HL-60 (cell line): ENCODE data around the gene CSNK2A2.

Experiments
- POLR2AphosphoS5 ChIP-seq: IDR thresholded peaks from 2 replicates; pipeline ENCODE4 v1.6.1; 2012; ENCODE audit warnings: low read depth
- TF ChIP-seq, protein P1 (sequence below): IDR thresholded peaks from one replicate; pipeline ENCODE4 v1.5.1; 2011; ENCODE audit warnings: low read length, control low read depth, inconsistent platforms; ENCODE audit not compliant: insufficient read depth

DNA sequence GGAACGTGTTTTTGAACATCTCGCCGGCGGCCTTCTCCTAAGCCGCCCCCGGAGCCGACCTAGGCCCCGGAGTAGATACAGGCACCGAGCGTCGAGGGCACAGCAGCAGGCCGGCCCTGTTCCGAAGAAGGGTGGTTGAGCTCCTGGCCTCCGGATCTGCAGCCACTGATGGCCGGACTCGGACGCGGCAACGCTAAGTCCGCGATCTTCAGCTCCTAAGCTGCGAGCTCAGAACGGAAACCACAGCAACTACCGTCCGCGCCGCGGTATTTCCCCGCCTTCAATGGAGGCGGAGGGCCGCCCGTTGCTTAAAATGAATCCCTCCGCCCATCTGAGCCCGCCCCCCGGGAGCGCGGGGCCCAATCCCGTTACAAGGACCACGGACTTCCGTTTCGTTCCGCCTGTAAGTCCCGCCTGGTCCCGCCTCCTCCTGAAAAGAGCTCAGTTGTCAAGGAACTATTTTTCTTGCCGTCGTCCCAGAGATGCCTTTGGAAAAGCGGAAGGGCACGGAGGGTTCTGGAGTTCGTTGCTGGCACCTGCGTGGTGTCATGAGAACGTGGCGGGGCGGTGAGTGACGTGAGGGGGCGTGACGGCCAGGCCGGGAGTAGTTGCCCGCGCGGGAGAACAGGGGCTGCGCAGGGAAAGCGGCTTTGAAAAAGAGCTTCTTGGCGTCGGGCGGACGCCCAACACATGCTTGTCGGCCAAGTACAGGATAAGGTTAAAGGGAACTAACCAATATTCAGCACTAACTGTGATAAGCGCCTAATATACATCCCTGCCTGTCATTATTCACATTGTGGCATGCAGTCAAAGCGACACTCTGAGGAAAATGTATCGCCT lies 68.6 kb downstream of the CSNK2A2 start, which contains the start of gene CFAP20:
- TF ChIP-seq, protein P1, sequence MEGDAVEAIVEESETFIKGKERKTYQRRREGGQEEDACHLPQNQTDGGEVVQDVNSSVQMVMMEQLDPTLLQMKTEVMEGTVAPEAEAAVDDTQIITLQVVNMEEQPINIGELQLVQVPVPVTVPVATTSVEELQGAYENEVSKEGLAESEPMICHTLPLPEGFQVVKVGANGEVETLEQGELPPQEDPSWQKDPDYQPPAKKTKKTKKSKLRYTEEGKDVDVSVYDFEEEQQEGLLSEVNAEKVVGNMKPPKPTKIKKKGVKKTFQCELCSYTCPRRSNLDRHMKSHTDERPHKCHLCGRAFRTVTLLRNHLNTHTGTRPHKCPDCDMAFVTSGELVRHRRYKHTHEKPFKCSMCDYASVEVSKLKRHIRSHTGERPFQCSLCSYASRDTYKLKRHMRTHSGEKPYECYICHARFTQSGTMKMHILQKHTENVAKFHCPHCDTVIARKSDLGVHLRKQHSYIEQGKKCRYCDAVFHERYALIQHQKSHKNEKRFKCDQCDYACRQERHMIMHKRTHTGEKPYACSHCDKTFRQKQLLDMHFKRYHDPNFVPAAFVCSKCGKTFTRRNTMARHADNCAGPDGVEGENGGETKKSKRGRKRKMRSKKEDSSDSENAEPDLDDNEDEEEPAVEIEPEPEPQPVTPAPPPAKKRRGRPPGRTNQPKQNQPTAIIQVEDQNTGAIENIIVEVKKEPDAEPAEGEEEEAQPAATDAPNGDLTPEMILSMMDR, result no peak
- TF ChIP-seq POLR2AphosphoS5, result peak; percentile 76; the same call in 1 of the 2 replicates
